GM12878 (cell line): ENCODE results near the gene BDH1. TPM values are rescaled to one million over a fixed set of nuclear protein-coding genes. Genes with fewer than 3 reads are reported as not detected.

Experiments used
- ATAC-seq: fragments of 200-7000 bp; cut with Tn5 transposase; 3 replicates; pipeline ENCODE4 v1.9.1; 2020; ENCODE audit warnings: mild to moderate bottlenecking, moderate library complexity
- BruUV-seq: library from RNA; stranded (reverse); fragments of 400-500 nt; replicated peaks from 2 replicates; lab custom pipeline; 2021; lab: Mats Ljungman, UMichigan
- CTCF ChIA-PET: fragments of 300-600 bp; sonication (Branson Sonifier 250); formaldehyde crosslinking; extraction: SDS; loops from one replicate; lab custom pipeline; 2021; ENCODE audit warnings: inconsistent platforms; lab: Yijun Ruan, JAX
- POLR2A ChIA-PET: fragments of 350-600 bp; formaldehyde crosslinking; extraction: SDS; loops from one replicate; lab custom pipeline; 2021; ENCODE audit warnings: inconsistent platforms; lab: Charles Lee
- RAD21 ChIA-PET: fragments of 300-600 bp; sonication (Branson Sonifier 250); formaldehyde crosslinking; loops from one replicate; lab custom pipeline; 2023; ENCODE audit warnings: antibody characterized with exemption; ENCODE audit not compliant: unreplicated experiment; lab: Charles Lee
- SMC1A ChIA-PET: fragments of 300-600 bp; sonication (Branson Sonifier 250); formaldehyde crosslinking; loops from one replicate; lab custom pipeline; 2023; ENCODE audit not compliant: unreplicated experiment, uncharacterized antibody; lab: Charles Lee
- DNase-seq: peaks from one replicate; pipeline ENCODE4 v3.0.0-alpha.2; 2011; ENCODE audit warnings: low read depth, low spot score
- FAIRE-seq: peaks from 3 replicates; lab custom pipeline; 2011; peaks lifted over from hg19 to GRCh38; lab: Jason Lieb, UNC
- H2AFZ ChIP-seq: 2 replicates; pipeline ENCODE4 v1.6.0; 2011; ENCODE audit warnings: low read depth, low read length, control low read depth; ENCODE audit not compliant: control insufficient read depth
- H3K27ac ChIP-seq: 2 replicates; pipeline ENCODE4 v1.5.1; 2011; ENCODE audit warnings: control low read depth; ENCODE audit not compliant: control insufficient read depth, insufficient read depth
- H3K27me3 ChIP-seq, 2 experiments: replicated peaks in 1 of 2; 2 replicates each; pipeline versions ENCODE4 v1.6.0 to v1.6.1; 2011; ENCODE audit warnings: low read length in 1 of 2; ENCODE audit not compliant: control insufficient read depth in 2 of 2, insufficient read depth in 2 of 2
- H3K36me3 ChIP-seq, 2 experiments: 2 replicates each; pipeline ENCODE4 v1.5.1; 2011; ENCODE audit warnings: low read length in 1 of 2; ENCODE audit not compliant: control insufficient read depth in 2 of 2, insufficient read depth in 2 of 2
- H3K4me1 ChIP-seq: 2 replicates; pipeline ENCODE4 v1.6.1; 2011; ENCODE audit warnings: mild to moderate bottlenecking, low read length, moderate library complexity, mixed read lengths; ENCODE audit not compliant: control insufficient read depth, insufficient read depth
- H3K4me2 ChIP-seq: 2 replicates; pipeline ENCODE4 v1.6.0; 2011; ENCODE audit warnings: control low read depth; ENCODE audit not compliant: control insufficient read depth, insufficient read depth
- H3K4me3 ChIP-seq: fragments of 200-600 bp; sonication (generic); 2 replicates; pipeline ENCODE4 v1.5.1; 2016
- H3K79me2 ChIP-seq: 2 replicates; pipeline ENCODE4 v1.6.0; 2011; ENCODE audit warnings: low read length; ENCODE audit not compliant: control insufficient read depth, insufficient read depth
- H3K9ac ChIP-seq: 2 replicates; pipeline ENCODE4 v1.8.0; 2011; ENCODE audit warnings: low read length, control low read depth, mixed read lengths; ENCODE audit not compliant: control insufficient read depth, insufficient read depth
- H3K9me3 ChIP-seq: replicated peaks from 3 replicates; pipeline ENCODE4 v1.5.1; 2011; ENCODE audit warnings: mild to moderate bottlenecking, low read length; ENCODE audit not compliant: control insufficient read depth, insufficient read depth
- H4K20me1 ChIP-seq: 2 replicates; pipeline ENCODE4 v1.6.0; 2011; ENCODE audit not compliant: control insufficient read depth, insufficient read depth
- DPF2 ChIP-seq: fragments of 450-650 bp; IDR thresholded peaks from 2 replicates; pipeline ENCODE4 v1.6.1; 2017; ENCODE audit warnings: mild to moderate bottlenecking
- GABPA ChIP-seq: IDR thresholded peaks from 2 replicates; pipeline ENCODE4 v1.6.1; 2014; ENCODE audit warnings: antibody characterized with exemption, low read depth, mild to moderate bottlenecking, inconsistent platforms
- HDAC2 ChIP-seq: fragments of 200-600 bp; sonication (generic); IDR thresholded peaks from 2 replicates; pipeline ENCODE4 v1.6.1; 2017
- MAX ChIP-seq: IDR thresholded peaks from 2 replicates; pipeline ENCODE4 v1.6.1; 2012; ENCODE audit warnings: low read depth, low read length, improper control_type of control experiment
- MEF2B ChIP-seq: fragments of 450-650 bp; IDR thresholded peaks from 2 replicates; pipeline ENCODE4 v1.6.1; 2018; ENCODE audit warnings: mild to moderate bottlenecking, moderate library complexity; ENCODE audit not compliant: partially characterized antibody, poor library complexity, severe bottlenecking
- NFXL1 ChIP-seq: fragments of 450-650 bp; IDR thresholded peaks from 2 replicates; pipeline ENCODE4 v1.6.1; 2017; ENCODE audit warnings: antibody characterized with exemption, mild to moderate bottlenecking, borderline replicate concordance
- POLR2A ChIP-seq: IDR thresholded peaks from 2 replicates; pipeline ENCODE4 v1.6.1; 2011; ENCODE audit warnings: low read depth, mild to moderate bottlenecking, low read length
- POU2F2 ChIP-seq: IDR thresholded peaks from 3 replicates; pipeline ENCODE4 v1.6.1; 2011; ENCODE audit warnings: low read depth, mild to moderate bottlenecking, low read length, borderline replicate concordance
- PRDM15 ChIP-seq: fragments of 450-650 bp; formaldehyde crosslinking; IDR thresholded peaks from 2 replicates; pipeline ENCODE4 v1.4.0; 2020; ENCODE audit warnings: mild to moderate bottlenecking, moderate library complexity
- REST ChIP-seq: IDR thresholded peaks from 2 replicates; pipeline ENCODE4 v1.6.1; 2012; ENCODE audit warnings: mild to moderate bottlenecking, low read depth, low read length
- SUZ12 ChIP-seq: fragments of 200-600 bp; sonication (generic); IDR thresholded peaks from one replicate; pipeline ENCODE4 v1.6.1; 2018; ENCODE audit warnings: antibody characterized with exemption, mild to moderate bottlenecking; ENCODE audit not compliant: unreplicated experiment
- TCF12 ChIP-seq: IDR thresholded peaks from 2 replicates; pipeline ENCODE4 v1.6.1; 2011; ENCODE audit warnings: low read depth, mild to moderate bottlenecking, low read length
- WGBS: methylation state at CpG from one replicate; pipeline ENCODE4 v1.1.6; 2016; ENCODE audit warnings: low lambda C conversion rate; ENCODE audit not compliant: insufficient replicate concordance, insufficient coverage; ENCODE audit errors: missing lambda C conversion rate; 5-methylcytosine and 5-hydroxymethylcytosine counted together
- in situ Hi-C: fragments of 300-500 bp; cut with MboI; formaldehyde crosslinking; loops from 9 replicates; pipeline ENCODE4 v1.14.3; 2018; ENCODE audit warnings: mixed read lengths
- intact Hi-C: fragments of 100-400 bp; cut with micrococcal nuclease; formaldehyde crosslinking; loops from one replicate; pipeline ENCODE4 v1.14.2; 2022; ENCODE audit not compliant: unreplicated experiment
- polyA plus RNA-seq, 11 experiments: library from polyadenylated mRNA; depleted of rRNA in 4 of 11; unstranded in 6 of 11; stranded (reverse) in 5 of 11; fragments of >200 nt; fragmentation: Nextera tagmentation in 4 of 11; fragmentation: Illumina TruSeq in 1 of 11; extraction: Ambion mirVana in 4 of 11; extraction: Trizol in 1 of 11; gene quantifications; 1 replicate in 1 of 11; 2 replicates in 10 of 11; pipeline versions ENCODE4 v1.2.1 to v1.2.3, GENCODE V29; 2011 to 2016; ENCODE audit warnings: inconsistent platforms in 2 of 11, missing spikeins in 2 of 11, low read depth in 1 of 11
- total RNA-seq, 4 experiments: library from RNA; depleted of rRNA in 3 of 4; stranded (reverse); fragments of >200 nt in 3 of 4; fragmentation: Illumina TruSeq in 1 of 4; extraction: Trizol in 1 of 4; gene quantifications; 2 replicates each; pipeline versions ENCODE4 v1.2.1 to v1.2.3, GENCODE V29; 2013 to 2021
- TF ChIP-seq, protein P1 (sequence below): fragments of 450-650 bp; formaldehyde crosslinking; IDR thresholded peaks from 2 replicates; pipeline ENCODE4 v1.5.0; 2022; ENCODE audit warnings: mild to moderate bottlenecking, missing genetic modification characterization

The BDH1 gene
- total and polyA plus RNA-seq, 10 of the 15 experiments (the other 5 are each of a cell fraction or from before 2014, with no cell fraction given): 11.3 to 84.5 (median 60.3) TPM

DNA sequence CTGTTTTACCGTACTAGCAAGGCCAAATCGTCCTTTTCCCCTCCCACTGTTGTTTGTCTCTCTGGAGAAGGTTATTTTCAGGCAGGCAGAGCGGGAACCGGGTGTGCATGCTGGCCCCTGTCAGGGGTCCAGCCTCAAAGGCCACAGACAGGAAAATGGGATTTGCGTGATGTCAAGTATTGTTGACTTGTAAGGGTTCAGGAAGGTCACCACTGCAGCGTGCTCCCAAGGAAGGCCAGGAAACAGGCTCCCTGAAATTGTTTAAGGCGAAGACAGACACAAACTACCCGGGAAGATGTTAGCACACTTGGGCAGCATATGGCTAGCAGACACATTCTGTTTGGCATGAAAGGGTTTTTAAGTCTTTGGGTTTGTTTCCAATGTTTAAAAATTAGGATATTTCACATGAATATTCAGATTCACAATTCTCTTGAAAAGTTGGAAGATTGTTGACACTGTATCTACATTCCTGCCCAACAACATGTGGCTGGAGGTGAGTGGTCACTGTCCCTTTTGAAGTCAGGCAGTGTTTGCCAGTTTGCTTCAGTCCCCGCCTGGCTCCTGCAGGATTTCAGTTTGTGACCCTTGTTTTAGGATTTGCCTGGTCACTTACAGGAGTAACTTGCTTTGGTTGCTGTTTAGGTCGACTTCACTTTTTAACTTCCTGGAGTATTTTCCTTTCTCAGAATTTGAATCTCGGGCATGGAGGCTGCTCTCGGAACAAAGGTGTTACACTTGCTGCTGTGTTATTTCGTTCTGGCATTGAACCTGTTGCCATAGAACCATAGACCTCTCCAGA, 90.4 kb downstream of the BDH1 start:
- Histone ChIP-seq H3K9ac (no peak overlapping the region), H2AFZ (no peak overlapping the region)
- POLR2A ChIA-PET: no interaction called here
- TF ChIP-seq, protein P1, sequence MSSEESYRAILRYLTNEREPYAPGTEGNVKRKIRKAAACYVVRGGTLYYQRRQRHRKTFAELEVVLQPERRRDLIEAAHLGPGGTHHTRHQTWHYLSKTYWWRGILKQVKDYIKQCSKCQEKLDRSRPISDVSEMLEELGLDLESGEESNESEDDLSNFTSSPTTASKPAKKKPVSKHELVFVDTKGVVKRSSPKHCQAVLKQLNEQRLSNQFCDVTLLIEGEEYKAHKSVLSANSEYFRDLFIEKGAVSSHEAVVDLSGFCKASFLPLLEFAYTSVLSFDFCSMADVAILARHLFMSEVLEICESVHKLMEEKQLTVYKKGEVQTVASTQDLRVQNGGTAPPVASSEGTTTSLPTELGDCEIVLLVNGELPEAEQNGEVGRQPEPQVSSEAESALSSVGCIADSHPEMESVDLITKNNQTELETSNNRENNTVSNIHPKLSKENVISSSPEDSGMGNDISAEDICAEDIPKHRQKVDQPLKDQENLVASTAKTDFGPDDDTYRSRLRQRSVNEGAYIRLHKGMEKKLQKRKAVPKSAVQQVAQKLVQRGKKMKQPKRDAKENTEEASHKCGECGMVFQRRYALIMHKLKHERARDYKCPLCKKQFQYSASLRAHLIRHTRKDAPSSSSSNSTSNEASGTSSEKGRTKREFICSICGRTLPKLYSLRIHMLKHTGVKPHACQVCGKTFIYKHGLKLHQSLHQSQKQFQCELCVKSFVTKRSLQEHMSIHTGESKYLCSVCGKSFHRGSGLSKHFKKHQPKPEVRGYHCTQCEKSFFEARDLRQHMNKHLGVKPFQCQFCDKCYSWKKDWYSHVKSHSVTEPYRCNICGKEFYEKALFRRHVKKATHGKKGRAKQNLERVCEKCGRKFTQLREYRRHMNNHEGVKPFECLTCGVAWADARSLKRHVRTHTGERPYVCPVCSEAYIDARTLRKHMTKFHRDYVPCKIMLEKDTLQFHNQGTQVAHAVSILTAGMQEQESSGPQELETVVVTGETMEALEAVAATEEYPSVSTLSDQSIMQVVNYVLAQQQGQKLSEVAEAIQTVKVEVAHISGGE (CRISPR knock-in tag): no peak
- TF ChIP-seq MAX (no peak), MEF2B (no peak), POU2F2 (no peak), TCF12 (no peak), HDAC2 (no peak), POLR2A (no peak), DPF2 (no peak), REST (no peak), NFXL1 (no peak), PRDM15 (CRISPR knock-in tag) (no peak), GABPA (no peak), SUZ12 (no peak)

More for the DNA sequence above, 90.4 kb downstream of the BDH1 start:
- H4K20me1 ChIP-seq: no peaks in the 10 kb centered on the region
- intact Hi-C loops (no loop called here), in situ Hi-C loops (no loop called here)
- H3K36me3 ChIP-seq: no peaks in the 10 kb centered on the region
- ChIA-PET CTCF (interaction anchor here (1.8 kb wide), 1 partner anchor 209 kb away, joined by 8 read pairs; no protein-coding TSS in a partner anchor), SMC1A (interaction anchor here (0.5 to 0.9 kb wide), 2 partner anchors 15 to 23 kb away, joined by 3 read pairs; no protein-coding TSS in a partner anchor), RAD21 (no interaction called here)
- no peak overlapping the region for H3K4me2 ChIP-seq
- no peak for DNase-seq
- H3K27me3 ChIP-seq: peaks cover 0 to 2% of the 10 kb centered on the region in 2 experiments; a peak in 2 of 4 replicates
- H3K27ac ChIP-seq: no peak overlapping the region
- BruUV-seq: no TSS peak
- H3K4me3 ChIP-seq: no peak overlapping the region
- 60% methylated on average over 13 of the region's 13 CpGs for WGBS
- no peaks in the 10 kb centered on the region for H3K4me1 ChIP-seq
- no peak for FAIRE-seq
- ATAC-seq: no peak
- H3K79me2 ChIP-seq: no peaks in the 10 kb centered on the region
- no peaks in the 10 kb centered on the region for H3K9me3 ChIP-seq
